IPS-18a (cell line): ENCODE measurements around the gene HEMK1.
A peak's percentile ranks its signal among the peaks of the same experiment; 100 is the strongest.

ENCODE experiments used
- H3K27ac ChIP-seq: one replicate; pipeline ENCODE4 v1.5.1; 2013; ENCODE audit warnings: low read length
- H3K27me3 ChIP-seq: one replicate; pipeline ENCODE4 v1.6.1; 2013; ENCODE audit warnings: mild to moderate bottlenecking, low read length; ENCODE audit not compliant: control insufficient read depth, insufficient read depth
- H3K36me3 ChIP-seq: one replicate; pipeline ENCODE4 v1.6.1; 2013; ENCODE audit warnings: low read depth, low read length; ENCODE audit not compliant: control insufficient read depth
- H3K4me1 ChIP-seq: one replicate; pipeline ENCODE4 v1.6.1; 2013; ENCODE audit warnings: low read depth, low read length; ENCODE audit not compliant: control insufficient read depth
- H3K4me3 ChIP-seq: one replicate; pipeline ENCODE4 v1.5.1; 2013; ENCODE audit warnings: low read length
- H3K9ac ChIP-seq: one replicate; pipeline ENCODE4 v1.6.1; 2013; ENCODE audit warnings: mild to moderate bottlenecking, low read length, moderate library complexity
- H3K9me3 ChIP-seq: one replicate; pipeline ENCODE4 v1.6.1; 2013; ENCODE audit warnings: low read depth, low read length; ENCODE audit not compliant: control insufficient read depth

Gene HEMK1

DNA sequence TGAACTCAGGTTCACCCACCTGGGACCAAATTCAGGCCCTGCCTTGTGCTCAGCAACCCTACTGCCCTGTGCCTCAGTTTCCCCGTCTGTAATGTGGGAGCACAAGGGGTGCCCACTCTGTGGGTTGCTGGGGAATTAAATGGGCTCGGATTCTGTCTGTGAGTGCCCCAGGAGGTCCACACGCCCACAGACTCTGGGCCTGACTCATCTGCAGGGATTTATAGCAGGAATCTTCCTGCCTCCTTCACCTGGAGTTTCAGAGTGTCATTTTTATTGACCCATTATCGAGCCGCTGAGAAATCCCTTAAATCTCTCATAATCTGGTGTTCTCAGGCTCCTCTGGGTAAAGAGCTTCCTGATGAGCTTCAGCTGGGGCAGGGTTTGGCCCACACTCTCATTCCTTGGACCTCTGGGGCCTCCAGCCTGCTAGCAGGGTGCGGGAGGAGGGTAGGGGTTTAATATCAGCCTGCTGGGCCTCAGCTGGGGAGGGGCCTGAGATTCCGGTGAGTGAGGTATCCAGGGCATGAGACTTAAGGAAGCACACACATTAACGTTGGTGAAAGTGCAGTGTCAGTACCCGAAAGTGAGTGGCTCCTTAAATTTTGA lies 18.2 kb upstream of the HEMK1 start:
- no peak overlapping the region for H3K27ac ChIP-seq
- no peaks in the 10 kb centered on the region for H3K27me3 ChIP-seq
- H3K9ac ChIP-seq = no peak overlapping the region
- H3K36me3 ChIP-seq = no peaks in the 10 kb centered on the region
- no peak overlapping the region for H3K4me3 ChIP-seq
- H3K4me1 ChIP-seq = no peaks in the 10 kb centered on the region
- H3K9me3 ChIP-seq = no peaks in the 10 kb centered on the region

DNA sequence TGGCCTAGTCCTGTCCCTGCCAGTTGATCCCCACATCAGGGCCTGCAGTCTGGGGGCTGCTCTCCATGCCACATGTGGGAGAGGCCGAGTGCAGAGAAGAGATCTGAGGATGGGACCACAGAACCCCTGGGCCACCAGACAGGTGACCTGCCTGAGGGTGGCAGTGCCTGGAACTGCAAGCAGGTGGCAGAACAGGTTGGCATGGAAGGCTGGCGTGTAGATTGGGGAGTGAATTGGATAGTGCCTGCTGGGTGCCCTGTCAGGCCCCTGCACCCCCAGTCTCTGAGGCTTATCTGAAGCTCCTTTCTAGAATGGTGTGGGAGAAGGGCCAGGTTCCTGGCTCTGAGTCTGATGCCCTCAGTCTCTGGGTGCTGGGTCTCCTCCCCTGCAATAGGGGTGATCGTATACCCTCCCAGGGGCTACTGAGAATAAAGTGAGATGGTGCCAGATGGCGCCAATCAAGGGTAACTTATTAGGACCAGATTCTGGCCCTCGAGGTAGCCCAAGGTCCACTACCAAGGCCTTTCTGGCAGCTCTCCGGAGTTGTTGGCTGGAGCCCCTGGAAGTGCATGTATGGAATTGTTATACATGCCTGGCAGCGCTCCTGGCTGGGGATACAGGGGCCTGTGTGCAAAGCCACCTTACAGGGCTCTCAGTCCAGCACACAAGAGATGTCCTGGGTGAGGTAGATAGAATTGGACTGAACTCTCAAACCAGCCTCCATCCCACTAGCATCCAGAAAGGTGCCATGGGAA lies 17.5 kb upstream of the HEMK1 start:
- Histone ChIP-seq H3K4me1 (no peaks in the 10 kb centered on the region), H3K27ac (no peak overlapping the region), H3K36me3 (no peaks in the 10 kb centered on the region), H3K9ac (no peak overlapping the region), H3K27me3 (no peaks in the 10 kb centered on the region), H3K9me3 (no peaks in the 10 kb centered on the region), H3K4me3 (no peak overlapping the region)

DNA sequence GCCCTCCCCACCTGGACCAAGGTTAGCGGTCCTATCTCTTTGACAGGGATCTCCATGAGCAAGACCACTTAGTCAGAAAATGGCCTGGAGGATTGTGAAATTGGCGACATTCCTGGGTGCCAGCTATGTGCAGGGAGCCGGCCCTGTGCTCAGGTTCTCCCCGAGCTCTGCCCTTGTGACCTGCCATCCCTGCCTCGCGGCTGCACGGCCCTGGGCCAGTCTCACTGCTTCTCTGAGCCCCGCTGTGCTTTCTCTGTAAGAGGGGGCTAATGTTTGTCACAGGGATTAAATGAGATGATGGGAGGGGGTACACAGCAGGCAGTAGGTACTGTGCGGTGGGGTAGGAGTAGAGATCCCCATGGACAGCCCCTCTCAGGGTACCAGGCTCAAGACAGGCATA lies 16.7 kb upstream of the HEMK1 start:
- Histone ChIP-seq H3K27ac (no peak overlapping the region), H3K4me1 (no peaks in the 10 kb centered on the region), H3K27me3 (no peaks in the 10 kb centered on the region), H3K9ac (no peak overlapping the region), H3K4me3 (no peak overlapping the region), H3K9me3 (no peaks in the 10 kb centered on the region), H3K36me3 (no peaks in the 10 kb centered on the region)

DNA sequence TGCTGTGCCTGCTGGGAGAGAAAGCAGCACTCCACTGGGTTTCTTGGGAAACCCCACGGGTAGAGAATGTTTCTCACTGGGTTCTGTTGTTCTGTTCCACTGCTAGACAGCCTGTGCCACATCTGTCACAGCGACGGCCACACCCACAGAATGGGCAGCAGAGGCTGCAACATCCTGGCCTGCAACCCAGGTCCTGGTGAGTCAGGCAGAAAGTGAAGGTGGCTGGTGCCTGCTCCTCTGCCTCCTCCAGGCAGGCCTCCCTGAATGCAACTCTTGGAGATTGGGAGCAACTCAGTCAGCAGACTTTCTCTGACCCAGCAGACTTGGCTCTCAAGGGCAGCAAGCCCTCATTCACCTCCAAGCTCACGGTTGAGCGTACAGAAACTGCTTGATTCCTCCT lies 14.8 kb upstream of the HEMK1 start:
- H3K9ac ChIP-seq = no peak overlapping the region
- no peaks in the 10 kb centered on the region for H3K27me3 ChIP-seq
- no peaks in the 10 kb centered on the region for H3K36me3 ChIP-seq
- H3K27ac ChIP-seq = no peak overlapping the region
- no peaks in the 10 kb centered on the region for H3K4me1 ChIP-seq
- H3K9me3 ChIP-seq = no peaks in the 10 kb centered on the region
- no peak overlapping the region for H3K4me3 ChIP-seq

DNA sequence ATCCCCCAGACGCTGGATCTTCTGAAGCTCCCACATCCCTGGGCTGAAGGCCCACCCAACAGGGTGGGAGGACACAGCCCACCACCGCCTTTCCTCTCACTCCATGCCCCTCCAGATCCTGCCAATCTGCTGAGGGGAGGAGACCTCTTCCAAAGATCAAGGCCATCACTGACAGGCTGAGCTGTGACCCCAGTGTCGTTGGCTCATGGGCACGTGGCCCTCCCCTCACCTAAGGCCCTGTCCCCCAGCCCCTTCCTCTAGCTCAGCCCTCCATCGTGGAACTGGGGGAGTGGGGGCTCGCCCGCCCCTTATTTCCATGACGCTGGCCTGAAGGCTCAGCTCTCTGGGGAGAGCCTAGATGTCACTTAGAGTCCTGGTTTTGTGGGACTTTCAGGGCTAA lies 12.2 kb upstream of the HEMK1 start:
- H3K4me1 ChIP-seq = no peaks in the 10 kb centered on the region
- H3K9me3 ChIP-seq = no peaks in the 10 kb centered on the region
- no peak overlapping the region for H3K9ac ChIP-seq
- no peak overlapping the region for H3K27ac ChIP-seq
- no peaks in the 10 kb centered on the region for H3K36me3 ChIP-seq
- no peak overlapping the region for H3K4me3 ChIP-seq
- H3K27me3 ChIP-seq = no peaks in the 10 kb centered on the region

DNA sequence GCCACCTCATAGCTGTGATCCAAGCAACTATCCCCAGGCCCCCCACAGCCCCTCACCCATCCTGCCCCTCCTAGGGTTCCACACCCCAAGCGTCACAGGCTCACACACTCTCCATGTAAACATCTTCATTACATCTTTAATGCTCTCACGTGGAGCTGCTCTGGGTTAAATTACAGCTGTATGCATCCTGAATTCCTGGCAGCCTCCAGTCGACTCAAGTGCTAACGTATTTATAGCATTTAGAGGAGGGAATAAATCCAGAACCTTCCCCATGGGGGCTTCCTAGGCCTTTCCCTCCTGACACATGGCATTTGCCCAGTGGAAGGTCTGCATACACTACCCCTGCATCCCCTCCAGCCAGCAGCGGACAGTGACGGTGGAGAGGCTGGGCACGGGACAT lies 11.4 kb upstream of the HEMK1 start:
- Histone ChIP-seq H3K4me1 (no peaks in the 10 kb centered on the region), H3K9me3 (no peaks in the 10 kb centered on the region), H3K27ac (no peak overlapping the region), H3K27me3 (no peaks in the 10 kb centered on the region), H3K9ac (no peak overlapping the region), H3K36me3 (no peaks in the 10 kb centered on the region), H3K4me3 (no peak overlapping the region)

DNA sequence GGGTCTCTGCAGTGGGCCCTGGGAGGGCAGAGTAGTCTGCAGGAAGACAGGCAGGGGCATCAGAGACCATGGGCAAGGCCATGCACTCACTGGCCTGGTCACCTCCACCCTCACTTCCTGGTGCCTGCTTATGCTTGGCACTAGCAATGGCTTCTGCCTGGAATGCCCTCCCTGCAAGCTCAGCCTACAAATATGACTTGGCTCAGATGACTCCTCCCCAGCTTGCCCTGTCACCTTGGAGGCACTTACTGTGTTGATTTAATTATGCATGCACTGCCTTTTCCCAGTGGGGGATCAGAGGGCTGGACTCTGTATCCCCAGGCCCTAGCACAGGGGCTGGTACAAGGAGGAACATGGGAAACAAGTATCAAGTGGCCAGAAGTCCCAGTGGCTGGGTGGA lies 9.6 kb upstream of the HEMK1 start:
- H3K9me3 ChIP-seq = no peaks in the 10 kb centered on the region
- H3K9ac ChIP-seq = no peak overlapping the region
- H3K4me1 ChIP-seq = no peaks in the 10 kb centered on the region
- no peaks in the 10 kb centered on the region for H3K36me3 ChIP-seq
- H3K4me3 ChIP-seq = no peak overlapping the region
- no peaks in the 10 kb centered on the region for H3K27me3 ChIP-seq
- no peak overlapping the region for H3K27ac ChIP-seq

DNA sequence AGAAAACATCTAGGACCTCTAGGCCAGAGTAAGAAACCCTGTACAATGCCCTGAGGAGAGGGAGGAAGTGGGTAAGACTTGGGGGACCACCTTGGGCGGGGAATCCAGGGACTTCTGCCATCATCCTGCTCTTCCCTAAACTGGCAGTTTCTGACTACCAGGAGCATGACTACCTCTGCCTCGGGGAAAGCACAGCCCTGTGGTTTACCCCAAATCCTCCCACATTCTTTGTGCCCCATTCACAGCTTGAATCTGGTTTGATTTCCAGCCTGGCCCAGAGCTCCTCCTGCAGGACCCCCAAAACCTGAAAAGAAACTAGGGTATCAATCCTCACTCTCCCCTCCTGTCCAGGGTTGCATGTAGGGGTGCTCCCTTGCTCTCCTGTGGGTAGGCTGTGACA lies 6.5 kb upstream of the HEMK1 start:
- H3K36me3 ChIP-seq = no peaks in the 10 kb centered on the region
- H3K4me1 ChIP-seq = peaks cover 6% of the 10 kb centered on the region
- H3K4me3 ChIP-seq = no peak overlapping the region
- no peak overlapping the region for H3K27ac ChIP-seq
- H3K9me3 ChIP-seq = no peaks in the 10 kb centered on the region
- peaks cover 16% of the 10 kb centered on the region for H3K27me3 ChIP-seq
- no peak overlapping the region for H3K9ac ChIP-seq

DNA sequence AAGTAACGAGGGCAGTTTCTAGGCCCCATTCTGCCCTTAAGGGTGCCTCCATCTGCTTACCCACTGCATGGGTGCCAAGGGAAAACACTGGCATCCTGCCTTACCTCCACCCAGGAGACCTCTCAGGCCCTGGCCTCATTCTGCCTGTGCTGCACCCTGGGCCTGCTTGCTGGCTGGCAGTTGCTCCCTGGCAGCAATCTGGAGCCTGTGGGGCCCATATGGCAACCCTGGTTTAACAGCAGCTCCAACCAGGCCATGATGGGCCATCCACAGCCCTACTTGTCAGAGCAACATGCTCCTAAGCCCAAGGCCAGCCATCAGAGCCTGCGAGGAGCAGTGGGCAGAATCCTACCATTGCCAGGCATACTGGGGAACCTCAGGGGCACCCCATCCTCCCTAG lies 5.5 kb upstream of the HEMK1 start:
- Histone ChIP-seq H3K36me3 (no peaks in the 10 kb centered on the region), H3K9ac (no peak overlapping the region), H3K9me3 (no peaks in the 10 kb centered on the region), H3K4me3 (no peak overlapping the region), H3K4me1 (peaks cover 6% of the 10 kb centered on the region), H3K27ac (no peak overlapping the region), H3K27me3 (peaks cover 16% of the 10 kb centered on the region)

DNA sequence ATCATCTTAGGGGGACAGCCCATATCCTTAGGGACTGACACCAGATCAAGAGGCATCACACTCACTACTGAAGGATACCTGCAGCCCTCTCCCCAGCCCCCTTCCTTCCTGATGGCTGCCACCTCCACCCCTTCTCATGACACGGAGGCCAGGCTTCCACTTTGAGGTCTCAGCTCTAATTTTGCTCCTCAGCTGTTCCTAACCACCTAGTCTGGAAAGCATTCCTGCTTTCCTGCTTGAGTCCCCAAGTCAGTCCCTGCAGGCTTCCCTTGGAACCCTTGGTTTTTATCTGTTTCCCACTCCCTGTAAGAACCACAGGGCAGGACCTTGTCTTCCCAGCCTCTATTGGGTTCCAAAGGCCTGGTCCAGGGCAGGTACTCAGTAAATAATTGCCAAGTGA lies 5.0 kb upstream of the HEMK1 start:
- Histone ChIP-seq H3K9ac (no peak overlapping the region), H3K4me1 (peaks cover 6% of the 10 kb centered on the region), H3K27me3 (peaks cover 16% of the 10 kb centered on the region), H3K4me3 (no peak overlapping the region), H3K36me3 (no peaks in the 10 kb centered on the region), H3K9me3 (no peaks in the 10 kb centered on the region), H3K27ac (no peak overlapping the region)

DNA sequence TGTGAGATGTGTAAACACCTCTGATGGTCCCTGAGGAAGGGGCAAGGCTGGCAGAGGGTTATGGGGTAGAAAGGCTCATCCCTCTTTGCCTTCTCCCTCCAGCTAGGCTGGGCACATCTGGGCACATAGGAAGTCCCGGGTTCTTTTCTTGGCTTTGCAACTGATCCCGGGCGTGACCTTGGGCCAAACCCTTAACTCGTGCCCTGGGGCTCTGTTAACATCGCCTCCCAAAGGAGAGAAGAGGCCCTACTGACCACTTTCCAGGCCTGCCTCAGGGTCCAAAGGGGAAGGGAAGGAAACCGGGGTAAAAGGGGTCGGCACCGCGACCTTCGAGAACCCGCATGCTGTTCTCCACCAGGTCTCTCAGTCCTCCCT lies 2.3 kb upstream of the HEMK1 start:
- Histone ChIP-seq H3K4me1 (peaks cover 6% of the 10 kb centered on the region), H3K9me3 (no peaks in the 10 kb centered on the region), H3K36me3 (no peaks in the 10 kb centered on the region), H3K27ac (no peak overlapping the region), H3K9ac (peak overlapping the region; percentile 35), H3K27me3 (peaks cover 16% of the 10 kb centered on the region), H3K4me3 (peak overlapping the region; percentile 60)
